ENCODE data around the gene TBC1D14.
A peak's percentile ranks its signal among the peaks of the same experiment; 100 is the strongest.

TBC1D14 gene

DNA sequence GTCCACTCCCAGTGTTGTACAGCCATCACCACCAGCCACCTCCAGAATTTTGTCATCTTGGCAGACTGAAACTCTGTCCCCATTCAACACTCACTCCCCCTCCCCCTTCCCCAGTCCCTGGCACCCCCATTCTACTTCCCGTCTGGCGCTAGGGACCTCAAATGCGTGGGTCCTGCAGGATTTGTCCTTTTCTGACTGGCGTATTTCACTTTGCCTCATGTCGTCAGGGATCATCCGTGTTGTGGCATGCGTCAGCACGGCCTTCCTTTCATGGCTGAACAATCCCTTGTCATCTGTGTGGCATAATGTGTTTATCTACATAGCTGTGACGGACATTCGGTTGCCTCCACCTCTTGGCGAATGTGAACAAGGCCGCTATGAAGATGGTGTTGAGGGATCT is 139.0 kb downstream of the TBC1D14 start:
- no peak for DNase-seq

DNA sequence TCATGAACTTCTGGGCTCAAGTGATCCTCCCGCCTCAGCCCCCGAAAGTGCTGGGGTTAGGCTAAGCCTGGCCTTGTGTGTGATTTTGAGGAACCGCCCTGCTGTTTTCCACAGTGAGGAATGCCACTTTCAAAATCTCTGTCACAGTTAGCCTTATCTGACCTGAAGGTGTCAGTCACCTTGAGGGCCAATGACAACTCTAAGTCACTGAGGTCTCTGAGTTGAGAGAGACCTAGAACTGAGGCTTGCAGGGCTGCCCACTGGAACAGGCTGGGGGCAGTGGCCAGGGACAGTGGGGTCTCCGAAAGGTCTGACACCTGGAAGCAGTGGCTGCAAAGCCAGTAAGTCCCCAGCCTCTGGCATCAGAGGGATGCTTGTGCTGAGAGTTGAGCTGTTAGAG is 139.7 kb downstream of the TBC1D14 start:
- DNase-seq = no peak

DNA sequence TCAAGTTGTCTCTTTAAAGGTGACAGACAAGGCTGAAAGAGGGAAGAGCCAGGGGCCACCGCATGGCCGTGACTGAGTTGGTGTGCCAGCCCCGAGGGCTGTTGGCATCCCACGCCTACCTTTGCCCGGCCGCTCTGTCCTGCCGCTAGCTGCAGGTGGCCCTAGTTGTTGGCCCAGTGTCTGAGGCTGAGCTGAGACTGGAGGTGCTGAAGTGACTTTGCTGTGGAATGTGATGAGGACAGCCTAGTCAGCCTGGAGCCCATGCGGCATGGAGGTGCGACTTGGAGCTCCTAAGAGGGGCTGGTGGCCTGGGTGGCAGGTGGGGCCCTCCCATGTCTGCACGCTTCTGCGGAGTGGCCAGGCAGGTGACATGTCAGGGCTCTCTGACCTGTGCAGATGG is 140.1 kb downstream of the TBC1D14 start:
- DNase-seq = no peak

DNA sequence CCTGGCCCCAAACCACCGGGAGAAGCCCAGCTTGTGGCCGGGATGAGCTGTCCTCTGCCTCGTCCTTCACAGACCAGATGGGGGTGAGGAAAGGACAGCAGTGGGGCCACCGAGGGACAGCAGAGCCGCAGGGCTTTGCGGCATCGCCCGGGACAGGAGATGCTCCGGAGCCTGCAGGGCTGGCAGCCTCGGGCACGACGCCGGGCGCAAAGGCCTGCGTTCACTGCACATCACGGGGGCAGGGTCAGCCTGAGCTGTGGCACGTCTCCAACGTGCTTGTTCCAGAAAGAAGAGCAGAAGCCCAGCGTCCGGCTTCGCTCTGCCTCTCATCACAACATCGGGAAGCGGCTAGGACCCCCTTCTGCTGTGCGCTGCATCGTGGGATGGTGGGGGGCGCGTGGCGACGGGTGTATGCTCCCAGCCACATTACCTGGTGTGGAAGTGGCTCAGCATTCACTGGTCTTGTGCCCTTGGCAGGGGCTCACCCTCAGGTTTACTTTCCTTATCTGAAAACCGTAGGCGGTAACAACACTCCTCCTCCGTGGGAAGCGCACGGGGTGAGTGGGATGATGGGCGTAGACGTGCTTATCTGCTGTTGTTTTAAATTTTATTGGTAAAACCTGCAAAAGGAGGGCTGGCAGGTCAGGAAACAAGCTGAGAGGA is 141.0 kb downstream of the TBC1D14 start:
- DNase-seq = no peak

DNA sequence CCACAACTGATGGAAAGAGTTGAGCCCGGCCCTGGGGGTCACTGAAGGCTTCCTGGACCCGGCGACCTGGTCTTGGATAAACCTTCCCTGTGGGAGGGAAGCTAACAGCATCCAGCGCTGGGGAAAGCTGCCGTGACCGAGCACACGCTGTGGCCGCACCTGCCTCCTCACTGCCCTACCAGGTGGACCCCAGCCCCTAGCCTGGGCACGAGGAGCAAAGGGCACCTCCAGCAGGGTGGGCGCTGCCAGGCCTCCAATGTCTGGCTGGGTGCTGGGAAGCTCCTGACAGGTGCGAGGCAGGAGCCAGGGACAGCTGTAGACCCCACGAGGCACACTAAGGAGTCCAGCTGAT is 141.5 kb downstream of the TBC1D14 start:
- no peak for DNase-seq

DNA sequence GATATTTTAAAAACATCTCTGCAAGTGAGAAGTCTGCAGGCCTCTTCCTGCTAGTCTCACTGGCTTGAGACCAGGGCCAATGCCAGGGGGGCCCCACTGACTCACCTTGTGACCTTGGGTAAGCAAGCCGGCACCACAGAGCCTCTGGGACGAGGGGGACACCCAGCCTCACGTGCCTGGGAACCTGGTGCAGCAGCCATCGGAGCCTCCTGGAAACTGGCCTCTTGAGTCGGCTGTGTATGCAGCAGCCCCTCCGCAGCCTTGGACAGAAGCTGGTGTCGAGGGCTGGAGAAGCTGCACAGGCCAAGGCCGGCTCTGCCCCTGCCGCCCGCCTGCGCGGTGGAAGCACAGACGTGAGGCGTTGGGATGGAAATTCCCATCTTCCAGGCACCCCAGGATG is 142.3 kb downstream of the TBC1D14 start:
- no peak for DNase-seq

DNA sequence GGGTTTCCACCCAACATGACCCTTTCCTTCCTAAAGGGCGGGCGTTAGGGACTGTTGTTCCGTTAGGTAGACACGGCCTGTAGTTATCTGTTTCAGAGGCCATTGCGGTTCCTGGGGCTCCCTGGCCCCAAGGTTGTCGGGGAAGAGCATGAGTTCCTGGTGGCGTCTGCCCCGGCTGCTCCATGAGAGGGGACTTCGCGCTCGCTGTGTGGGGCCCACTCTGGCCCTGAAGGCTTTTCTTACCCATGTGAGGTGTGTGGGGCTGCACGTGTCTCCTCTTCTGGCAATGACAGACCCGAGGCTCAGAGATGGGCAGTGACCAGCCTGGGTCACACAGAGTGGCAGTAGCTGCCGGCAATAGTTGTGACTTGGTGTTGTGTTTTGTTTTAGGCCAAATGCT is 142.7 kb downstream of the TBC1D14 start:
- no peak for DNase-seq

DNA sequence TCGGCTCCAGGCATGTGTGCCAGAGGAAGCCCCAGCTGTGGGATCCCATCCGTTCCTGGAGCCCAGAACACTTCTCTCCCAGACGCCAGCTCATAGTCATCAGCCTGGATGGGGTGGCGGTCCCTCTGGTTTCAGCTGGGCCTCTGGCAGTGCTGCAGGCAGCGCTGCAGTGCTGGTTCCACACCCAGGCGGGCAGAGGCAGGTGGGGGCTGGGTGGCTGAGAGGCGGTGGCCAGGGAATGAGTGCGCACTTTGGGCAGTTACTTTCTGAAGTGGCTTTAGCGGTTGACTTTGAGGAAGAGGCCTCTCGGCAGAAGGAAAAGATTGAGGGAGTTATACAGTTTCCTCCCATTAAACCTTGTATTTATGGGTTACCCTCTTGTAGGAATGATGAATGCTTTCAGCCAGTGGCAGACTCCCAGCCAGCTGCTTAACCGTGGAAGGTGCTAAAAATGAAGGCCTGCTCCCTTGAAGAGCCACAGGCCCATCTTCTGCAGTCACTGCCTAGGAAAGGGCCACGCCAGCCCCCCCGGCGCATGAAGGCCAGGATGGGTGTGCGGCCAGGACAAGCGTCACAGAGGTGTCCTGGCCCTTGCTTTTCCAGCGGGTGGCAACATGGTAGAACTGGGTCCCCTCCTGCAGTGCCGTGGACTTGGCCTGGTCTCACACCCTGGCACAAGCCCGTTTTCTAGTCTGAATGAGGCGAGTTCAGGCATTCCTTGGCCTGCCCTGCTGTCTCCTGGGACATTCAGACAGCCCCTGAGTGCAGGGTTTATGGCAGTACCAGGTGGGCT is 143.5 kb downstream of the TBC1D14 start:
- DNase-seq = no peak

DNA sequence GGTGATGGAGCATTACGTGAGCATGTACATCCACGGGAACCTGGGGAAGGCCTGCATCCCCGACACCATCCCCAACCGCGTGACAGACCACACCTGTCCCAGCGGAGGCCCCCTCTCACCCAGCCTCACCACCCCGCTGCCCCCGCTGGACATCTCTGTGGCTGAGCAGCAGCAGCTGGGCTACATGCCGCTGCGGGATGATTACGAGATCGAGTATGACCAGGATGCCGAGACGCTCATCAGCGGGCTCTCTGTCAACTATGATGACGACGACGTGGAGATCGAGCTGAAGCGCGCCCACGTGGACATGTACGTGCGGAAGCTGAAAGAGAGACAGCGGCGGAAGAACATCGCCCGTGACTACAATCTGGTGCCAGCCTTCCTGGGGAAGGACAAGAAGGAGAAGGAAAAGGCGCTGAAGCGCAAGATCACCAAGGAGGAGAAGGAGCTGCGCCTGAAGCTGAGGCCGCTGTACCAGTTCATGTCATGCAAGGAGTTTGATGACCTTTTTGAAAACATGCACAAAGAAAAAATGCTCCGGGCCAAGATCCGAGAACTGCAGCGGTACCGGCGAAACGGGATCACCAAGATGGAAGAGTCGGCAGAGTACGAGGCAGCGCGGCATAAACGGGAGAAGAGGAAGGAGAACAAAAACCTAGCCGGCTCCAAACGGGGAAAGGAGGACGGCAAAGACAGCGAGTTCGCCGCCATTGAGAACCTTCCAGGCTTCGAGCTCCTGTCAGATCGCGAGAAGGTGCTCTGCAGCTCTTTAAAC is 144.7 kb downstream of the TBC1D14 start:
- DNase-seq = no peak

DNA sequence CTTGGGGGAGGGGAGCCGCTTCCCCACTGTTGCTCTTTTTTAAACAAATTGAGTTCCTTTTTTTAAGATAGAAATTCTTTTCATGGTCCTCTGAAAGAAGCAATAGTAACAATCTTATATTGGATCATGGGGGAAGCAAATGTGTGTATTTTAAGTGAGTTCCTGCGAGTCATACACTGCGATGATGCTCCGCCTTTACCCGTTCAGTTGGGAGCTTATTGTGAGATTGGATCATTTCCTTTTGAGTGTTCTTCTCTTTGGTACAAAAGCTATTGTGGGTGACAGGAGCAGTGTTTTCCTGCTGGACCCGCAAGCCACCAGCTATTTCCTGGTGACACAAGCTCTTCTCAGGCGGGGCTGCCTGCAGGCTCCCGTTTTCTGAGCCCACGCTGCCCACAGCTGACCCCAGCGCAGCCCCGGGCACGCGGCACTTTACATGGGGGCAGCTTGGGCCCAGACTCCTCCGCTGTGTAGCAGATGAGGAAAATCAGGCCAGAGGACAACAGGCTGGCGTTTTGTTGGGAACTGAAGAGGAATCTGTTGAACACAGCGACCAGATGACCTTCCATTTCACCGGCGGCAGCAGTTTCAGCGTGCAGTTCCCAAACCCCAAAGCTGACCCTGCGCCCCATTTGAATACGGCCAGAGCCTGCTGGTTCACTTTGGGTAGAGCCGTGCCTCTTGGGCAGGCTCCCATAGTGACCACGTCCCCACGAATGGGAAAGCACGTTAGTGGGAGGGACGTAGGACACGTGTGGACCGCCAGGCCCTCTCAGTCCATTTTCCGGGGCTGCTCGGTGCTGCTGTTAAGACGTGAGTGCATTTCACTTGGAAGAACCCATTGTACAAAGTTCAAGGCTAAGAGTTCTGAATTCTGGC is 145.7 kb downstream of the TBC1D14 start:
- no peak for DNase-seq

DNA sequence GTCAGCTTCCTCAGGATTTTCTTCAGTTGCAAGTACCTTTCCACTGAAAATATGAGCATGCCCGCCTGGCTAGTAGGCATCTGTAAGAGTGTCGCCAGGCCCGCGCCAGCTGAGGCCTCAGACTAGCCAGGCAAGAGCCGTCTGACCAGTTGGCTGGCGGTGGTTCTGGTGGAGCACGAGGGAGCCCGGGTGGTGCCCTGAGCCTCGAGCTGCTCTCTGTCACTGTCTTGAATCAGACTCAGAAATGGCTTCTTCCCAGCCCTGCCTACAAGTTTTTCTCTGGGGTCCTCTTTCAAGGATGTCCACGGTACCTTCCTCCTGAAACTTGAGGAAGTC is 146.3 kb downstream of the TBC1D14 start:
- no peak for DNase-seq

DNA sequence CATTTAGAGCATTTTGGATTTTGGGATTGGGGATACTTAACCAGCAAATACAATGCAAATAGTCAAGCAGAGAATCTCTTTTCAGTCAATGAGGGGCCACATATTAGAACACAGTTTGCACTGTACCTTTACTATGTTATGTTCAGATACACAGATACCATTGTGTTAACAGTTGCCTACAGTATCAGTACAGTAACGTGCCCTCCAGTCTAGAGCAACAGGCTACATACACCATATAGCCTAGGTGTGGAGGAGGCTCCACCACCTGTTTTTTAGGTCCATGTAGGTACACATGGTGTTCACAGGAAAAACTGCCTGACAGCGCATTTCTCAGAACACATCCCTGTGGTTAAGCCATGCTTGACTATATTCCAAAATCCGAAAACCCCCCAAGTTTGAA is 149.2 kb downstream of the TBC1D14 start:
- DNase-seq = no peak

DNA sequence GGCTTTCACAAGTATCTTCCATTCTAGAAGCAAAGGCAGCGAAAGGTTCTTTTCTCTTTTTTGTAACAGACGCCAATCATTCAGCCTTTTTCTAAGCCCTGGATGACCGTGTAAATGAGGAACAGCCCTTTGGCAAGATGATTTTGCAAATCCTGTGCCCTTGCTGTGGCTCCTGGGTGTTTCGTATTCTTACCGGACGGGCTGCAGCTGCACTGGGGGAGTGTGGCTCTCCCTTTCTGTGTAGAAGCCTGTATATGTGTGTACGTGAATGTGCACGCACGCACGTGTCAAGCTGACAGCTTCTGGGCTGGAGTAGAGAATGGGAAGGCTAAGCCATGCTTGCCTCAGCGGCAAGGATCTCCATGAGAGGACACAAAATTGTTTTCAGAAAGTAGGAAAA is 150.0 kb downstream of the TBC1D14 start:
- no peak for DNase-seq

DNA sequence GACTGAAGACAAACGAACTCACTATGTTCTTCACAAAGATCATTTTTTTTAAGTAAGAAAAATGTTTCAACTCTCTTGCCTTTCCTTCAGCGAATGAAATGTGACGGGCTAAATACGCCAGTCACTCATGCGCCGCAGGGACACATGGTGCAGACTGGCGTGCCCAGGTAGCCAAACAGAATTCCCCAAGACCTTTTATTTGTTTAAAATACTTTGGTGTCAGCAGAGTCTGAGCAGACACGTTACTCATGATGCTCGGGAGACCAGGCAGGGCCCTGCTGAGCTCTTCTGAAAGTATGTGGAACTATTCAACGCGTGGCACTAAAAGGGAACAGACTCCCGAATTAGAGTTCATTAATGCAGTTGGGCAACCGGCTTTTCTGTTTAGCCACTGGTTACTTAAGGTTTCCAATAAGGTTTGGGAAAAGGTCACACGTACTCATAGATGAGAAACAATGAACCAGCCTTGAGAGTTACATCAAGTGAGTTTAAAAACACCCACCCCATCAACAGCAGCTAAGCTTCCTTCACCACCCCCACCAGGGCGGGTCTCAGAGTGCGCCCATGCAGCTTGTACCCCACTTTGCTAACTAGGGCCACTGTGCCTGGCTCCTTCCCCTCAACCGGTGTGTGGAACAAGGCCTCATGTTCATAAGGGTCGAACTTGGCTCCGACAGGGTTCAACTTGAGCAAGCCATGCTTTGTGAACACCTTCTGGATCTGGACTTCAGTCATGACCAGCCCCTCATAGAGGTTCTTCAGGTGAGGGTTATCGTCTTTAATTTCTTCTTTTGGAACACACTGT is 150.9 kb downstream of the TBC1D14 start:
- no peak for DNase-seq

DNA sequence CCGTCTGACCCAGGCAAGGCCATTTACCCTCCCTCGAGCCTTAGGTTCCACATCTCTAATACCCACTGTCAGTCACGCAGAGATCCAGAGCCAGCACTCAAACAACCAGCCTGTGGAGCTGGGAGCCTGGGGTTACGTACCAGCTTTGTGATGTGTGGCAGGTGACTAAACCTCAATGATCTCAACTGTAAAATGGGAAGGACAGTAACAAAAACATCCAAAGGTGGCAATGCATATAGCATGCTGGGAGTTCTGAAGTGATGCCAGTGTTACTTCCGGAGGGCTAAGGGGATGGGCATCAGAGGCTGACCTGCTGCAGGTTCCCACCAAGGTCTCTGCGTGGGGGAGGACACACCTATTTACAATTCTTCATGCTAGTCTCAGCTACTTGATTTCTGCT is 152.2 kb downstream of the TBC1D14 start:
- no peak for DNase-seq

DNA sequence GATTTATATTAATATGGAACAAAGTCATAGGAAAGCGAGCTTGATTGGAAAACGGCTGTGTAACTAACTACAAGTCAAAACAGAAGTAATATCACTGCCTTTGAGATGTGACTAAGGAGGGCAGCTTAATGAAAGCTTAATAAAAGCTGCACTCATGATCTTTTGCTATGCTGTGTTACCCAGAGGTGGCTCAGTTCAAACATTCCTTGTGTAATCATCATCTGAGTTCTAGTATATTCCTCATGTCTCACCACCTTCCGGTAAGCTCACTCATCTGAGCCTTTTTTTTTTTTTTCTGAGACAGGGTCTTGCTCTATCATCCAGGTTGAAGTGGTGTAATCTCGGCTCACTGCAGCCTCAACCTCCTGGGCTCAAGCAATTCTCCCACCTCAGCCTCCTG is 153.2 kb downstream of the TBC1D14 start:
- DNase-seq = no peak

DNA sequence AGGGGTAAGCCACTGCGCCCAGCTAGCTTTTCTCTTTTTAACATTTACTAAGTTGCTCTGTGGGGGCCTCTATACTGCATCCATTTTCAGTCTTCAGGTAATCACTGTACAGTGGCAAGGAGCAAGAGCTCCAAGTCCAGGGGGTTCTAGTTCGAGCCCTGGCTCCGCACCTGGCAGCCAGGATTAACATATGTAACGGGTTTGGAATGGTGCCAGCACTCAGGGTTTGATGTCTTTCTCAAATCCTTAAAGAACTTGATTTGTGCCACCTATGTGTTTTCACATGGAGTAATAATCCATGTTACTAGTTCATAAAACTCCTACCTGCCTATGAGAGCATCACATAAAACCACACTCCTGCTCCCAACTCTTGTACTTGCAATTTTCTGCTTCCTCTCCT is 153.7 kb downstream of the TBC1D14 start:
- no peak for DNase-seq

DNA sequence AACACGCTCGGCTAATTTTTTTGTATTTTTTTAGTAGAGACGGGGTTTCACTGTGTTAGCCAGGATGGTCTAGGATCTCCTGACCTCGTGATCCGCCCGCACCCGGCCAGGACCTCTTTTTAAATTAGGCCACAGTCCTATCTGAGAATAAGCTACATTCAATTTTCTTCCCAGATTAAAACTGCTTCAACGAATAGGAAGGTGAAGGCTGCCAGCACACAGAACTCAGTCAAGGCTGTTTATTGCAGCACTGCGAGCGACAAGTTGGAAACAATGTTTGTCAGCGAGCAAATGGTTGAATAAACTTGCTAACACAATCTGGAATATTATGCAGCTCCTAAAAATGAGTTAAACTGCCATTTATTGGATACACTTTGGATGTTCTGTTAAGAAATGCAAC is 156.4 kb downstream of the TBC1D14 start:
- DNase-seq = no peak

DNA sequence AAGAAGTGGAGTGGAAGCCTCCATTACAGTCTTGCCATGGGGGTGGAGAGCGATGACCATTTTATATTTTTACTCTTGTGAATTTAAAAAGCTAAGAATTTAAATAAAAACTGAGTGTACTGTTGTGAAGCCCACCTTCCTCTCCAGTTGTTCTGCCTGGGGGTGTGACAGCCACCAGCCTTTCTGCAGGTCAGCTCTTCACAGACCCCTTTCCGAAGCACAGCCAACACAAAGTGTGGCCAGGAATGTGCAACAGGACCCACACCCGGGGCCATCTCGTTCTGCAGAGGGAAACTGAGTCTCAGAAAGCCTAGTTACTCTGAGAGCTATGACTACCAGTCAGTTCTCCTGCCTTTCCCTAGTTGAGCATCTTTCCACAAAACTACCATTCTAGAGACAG is 156.9 kb downstream of the TBC1D14 start:
- DNase-seq = no peak

DNA sequence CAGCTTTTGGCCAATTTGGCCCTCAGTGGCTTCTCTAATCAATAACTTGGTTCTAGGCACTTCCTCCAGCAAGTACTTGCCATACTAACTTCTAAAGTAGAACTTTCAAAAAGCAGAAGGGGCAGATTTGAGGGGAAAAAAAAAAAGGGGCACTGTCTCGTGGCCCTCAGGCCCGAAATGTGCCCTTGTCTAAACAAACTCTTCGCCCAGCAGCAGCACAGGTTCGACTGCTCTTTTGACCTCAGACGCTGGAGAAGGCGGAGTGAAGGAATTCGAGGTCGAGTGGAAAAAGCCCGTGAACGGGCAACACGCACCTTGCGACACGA is 157.5 kb downstream of the TBC1D14 start:
- no peak for DNase-seq

DNA sequence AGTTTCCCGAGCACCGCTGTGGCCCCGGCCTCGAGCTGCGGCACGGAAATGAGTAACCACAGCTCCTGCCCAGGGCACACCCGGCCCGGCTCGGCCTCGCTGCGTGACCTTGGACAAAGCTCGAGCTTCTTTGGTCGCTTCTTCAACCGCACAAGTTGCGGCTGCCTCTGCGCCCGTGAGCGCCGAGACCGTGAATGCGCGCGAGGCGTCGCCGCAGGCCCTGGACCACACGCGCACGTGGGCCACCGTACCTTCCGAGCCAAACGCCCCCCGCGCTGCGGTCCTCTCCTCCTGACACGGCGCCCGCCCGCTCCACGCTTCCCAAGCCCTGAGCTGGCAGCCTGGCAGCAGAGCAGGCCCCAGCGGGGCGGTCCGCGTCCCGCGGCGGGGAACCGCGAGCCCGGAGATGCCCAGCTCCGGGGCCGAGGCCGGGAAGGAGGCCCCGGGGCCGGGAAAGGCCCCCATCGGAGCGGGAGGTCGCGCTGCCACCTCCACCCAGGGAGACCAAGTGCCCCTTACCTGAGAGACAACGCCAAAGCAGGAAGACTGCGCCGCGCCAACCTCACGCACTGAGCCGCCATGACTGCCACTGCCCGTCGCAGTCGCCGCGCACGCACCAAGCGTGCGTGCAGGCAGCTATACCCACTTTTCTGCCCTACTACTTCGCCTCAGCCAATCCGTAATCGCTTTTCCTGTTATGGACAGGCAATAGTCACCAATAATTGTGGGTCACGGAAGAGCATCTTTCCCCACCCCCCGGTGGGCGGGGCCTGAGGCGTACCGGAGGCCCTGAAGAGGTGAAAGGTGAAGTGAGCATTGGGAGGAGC is 158.0 kb downstream of the TBC1D14 start, which contains the start of gene GRPEL1:
GRPEL1 (minus strand) TSS at position 613 of the 827 bp plus-strand sequence; CDS start at position 581, 32 bp downstream.
- peak; percentile 99 to 100 for DNase-seq

Measured in cerebellar nuclear complex (tissue), 1 donor.